ENCODE data around the gene CLIC5. TPM values are rescaled to one million over a fixed set of nuclear protein-coding genes. Genes with fewer than 3 reads are reported as not detected.

The CLIC5 gene
- total RNA-seq, 1 donor from 2014 or later = 0.32 TPM

DNA sequence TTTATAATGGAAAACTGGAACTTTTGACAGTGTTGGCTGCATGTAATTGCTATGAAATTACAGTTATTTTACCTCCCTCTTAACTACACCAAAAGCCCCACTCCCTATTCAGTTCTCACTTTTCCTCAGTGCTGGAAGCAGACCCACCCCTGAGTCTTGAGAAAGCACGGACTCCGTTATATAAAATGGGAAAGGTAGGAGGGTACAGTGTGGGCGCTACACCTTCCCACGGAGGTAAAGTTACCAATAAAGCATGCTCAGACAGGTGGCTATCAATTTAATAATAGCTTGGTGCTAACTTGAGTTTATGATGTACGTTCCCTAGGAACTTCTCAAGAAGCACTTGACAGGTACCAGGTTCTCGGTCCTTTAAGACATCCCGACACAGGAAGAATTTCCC, 59.0 kb downstream of the CLIC5 start:
- no peaks in the 10 kb centered on the region for H3K36me3 Mint-ChIP-seq (ENCODE audit: low read depth, unreplicated experiment)
- FAIRE-seq = no peak
- peaks cover 10% of the 10 kb centered on the region for H3K27me3 Mint-ChIP-seq (ENCODE audit: low read depth, unreplicated experiment)
- Histone ChIP-seq H3K36me3 (ENCODE audit: insufficient read depth, low read length) (no peaks in the 10 kb centered on the region), H3K79me2 (ENCODE audit: insufficient read depth, low read length) (no peaks in the 10 kb centered on the region), H2AFZ (ENCODE audit: low read depth, low read length) (no peak overlapping the region), H3K9me3 (ENCODE audit: insufficient read depth, low read depth, low read length) (no peaks in the 10 kb centered on the region), H3K4me3 (ENCODE audit: insufficient read depth, low read depth, low read length) (no peak overlapping the region), H4K20me1 (ENCODE audit: insufficient read depth, low read length) (no peaks in the 10 kb centered on the region), H3K4me2 (ENCODE audit: low read length) (no peak overlapping the region), H3K4me1 (ENCODE audit: insufficient read depth, low read length) (no peaks in the 10 kb centered on the region), H3K27ac (ENCODE audit: low read depth, low read length) (no peak overlapping the region), H3K9ac (ENCODE audit: low read length) (no peak overlapping the region), H3K27me3 (ENCODE audit: insufficient read depth, low read length) (peaks cover 5% of the 10 kb centered on the region)
- TF ChIP-seq, protein P1, sequence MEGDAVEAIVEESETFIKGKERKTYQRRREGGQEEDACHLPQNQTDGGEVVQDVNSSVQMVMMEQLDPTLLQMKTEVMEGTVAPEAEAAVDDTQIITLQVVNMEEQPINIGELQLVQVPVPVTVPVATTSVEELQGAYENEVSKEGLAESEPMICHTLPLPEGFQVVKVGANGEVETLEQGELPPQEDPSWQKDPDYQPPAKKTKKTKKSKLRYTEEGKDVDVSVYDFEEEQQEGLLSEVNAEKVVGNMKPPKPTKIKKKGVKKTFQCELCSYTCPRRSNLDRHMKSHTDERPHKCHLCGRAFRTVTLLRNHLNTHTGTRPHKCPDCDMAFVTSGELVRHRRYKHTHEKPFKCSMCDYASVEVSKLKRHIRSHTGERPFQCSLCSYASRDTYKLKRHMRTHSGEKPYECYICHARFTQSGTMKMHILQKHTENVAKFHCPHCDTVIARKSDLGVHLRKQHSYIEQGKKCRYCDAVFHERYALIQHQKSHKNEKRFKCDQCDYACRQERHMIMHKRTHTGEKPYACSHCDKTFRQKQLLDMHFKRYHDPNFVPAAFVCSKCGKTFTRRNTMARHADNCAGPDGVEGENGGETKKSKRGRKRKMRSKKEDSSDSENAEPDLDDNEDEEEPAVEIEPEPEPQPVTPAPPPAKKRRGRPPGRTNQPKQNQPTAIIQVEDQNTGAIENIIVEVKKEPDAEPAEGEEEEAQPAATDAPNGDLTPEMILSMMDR (IDR thresholded peaks at IDR 0.05; ENCODE audit: insufficient read depth, low read depth, low read length) = no peak
- no peak for TF ChIP-seq EZH2 (IDR thresholded peaks at IDR 0.05; ENCODE audit: insufficient read depth, low read length)
- no peaks in the 10 kb centered on the region for H3K9me3 Mint-ChIP-seq (ENCODE audit: unreplicated experiment)
- H3K27ac Mint-ChIP-seq (ENCODE audit: unreplicated experiment) = no peak overlapping the region
- DNase-seq (ENCODE audit: low read depth) = no peak
- peaks cover 12% of the 10 kb centered on the region for H3K4me1 Mint-ChIP-seq (ENCODE audit: low read depth, unreplicated experiment)
- H3K4me3 Mint-ChIP-seq (ENCODE audit: unreplicated experiment) = no peak overlapping the region

DNA sequence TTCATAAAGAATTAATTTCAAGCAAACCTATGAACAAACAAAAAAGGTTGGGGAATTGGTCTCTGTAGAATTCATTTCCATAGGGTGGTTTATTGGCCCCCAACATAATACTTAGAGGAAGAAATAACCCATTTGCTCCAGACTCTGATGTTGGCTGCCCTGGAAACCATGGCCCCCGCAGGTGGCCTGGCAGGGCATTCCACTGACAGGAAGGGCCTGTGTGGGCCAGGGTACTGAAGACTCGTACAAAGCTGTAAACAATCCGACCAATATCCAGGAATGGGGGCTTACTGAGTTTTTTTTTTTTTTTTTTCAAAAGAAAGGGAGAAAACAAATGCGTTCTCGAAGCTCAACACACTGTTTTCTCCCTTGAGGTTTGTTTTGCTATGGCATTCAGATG, 59.5 kb downstream of the CLIC5 start:
- Histone ChIP-seq H3K79me2 (ENCODE audit: insufficient read depth, low read length) (no peaks in the 10 kb centered on the region), H3K36me3 (ENCODE audit: insufficient read depth, low read length) (no peaks in the 10 kb centered on the region), H4K20me1 (ENCODE audit: insufficient read depth, low read length) (no peaks in the 10 kb centered on the region), H2AFZ (ENCODE audit: low read depth, low read length) (no peak overlapping the region), H3K27me3 (ENCODE audit: insufficient read depth, low read length) (peaks cover 5% of the 10 kb centered on the region), H3K4me2 (ENCODE audit: low read length) (no peak overlapping the region), H3K4me1 (ENCODE audit: insufficient read depth, low read length) (no peaks in the 10 kb centered on the region), H3K4me3 (ENCODE audit: insufficient read depth, low read depth, low read length) (no peak overlapping the region), H3K27ac (ENCODE audit: low read depth, low read length) (no peak overlapping the region), H3K9ac (ENCODE audit: low read length) (no peak overlapping the region), H3K9me3 (ENCODE audit: insufficient read depth, low read depth, low read length) (no peaks in the 10 kb centered on the region)
- TF ChIP-seq EZH2 (IDR thresholded peaks at IDR 0.05; ENCODE audit: insufficient read depth, low read length) = no peak
- TF ChIP-seq, protein P1 (IDR thresholded peaks at IDR 0.05; ENCODE audit: insufficient read depth, low read depth, low read length) = no peak
- DNase-seq (ENCODE audit: low read depth) = no peak
- Mint-ChIP-seq H3K27me3 (ENCODE audit: low read depth, unreplicated experiment) (peaks cover 10% of the 10 kb centered on the region), H3K4me3 (ENCODE audit: unreplicated experiment) (no peak overlapping the region), H3K9me3 (ENCODE audit: unreplicated experiment) (no peaks in the 10 kb centered on the region), H3K36me3 (ENCODE audit: low read depth, unreplicated experiment) (no peaks in the 10 kb centered on the region), H3K4me1 (ENCODE audit: low read depth, unreplicated experiment) (peaks cover 12% of the 10 kb centered on the region), H3K27ac (ENCODE audit: unreplicated experiment) (no peak overlapping the region)
- no peak for FAIRE-seq

DNA sequence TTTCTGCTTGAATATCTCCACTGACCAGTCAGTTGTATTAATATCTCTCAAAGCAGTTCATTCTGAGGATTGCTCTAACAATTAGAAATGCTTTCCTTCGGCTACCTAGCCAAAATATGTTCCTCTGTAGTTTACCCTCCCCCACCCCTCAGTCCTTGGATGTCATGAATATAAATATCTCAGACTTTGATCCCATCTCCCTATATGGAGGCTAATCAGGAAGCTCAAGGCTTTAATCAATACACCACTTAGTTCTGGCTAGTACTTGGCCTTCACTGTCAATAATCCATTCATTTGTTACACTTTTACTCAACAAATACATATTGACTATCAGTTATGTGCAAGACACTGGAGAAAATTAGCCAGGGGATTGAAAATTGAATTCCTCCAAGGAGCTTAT, 60.1 kb downstream of the CLIC5 start:
- Histone ChIP-seq H3K4me3 (ENCODE audit: insufficient read depth, low read depth, low read length) (no peak overlapping the region), H3K36me3 (ENCODE audit: insufficient read depth, low read length) (no peaks in the 10 kb centered on the region), H3K4me1 (ENCODE audit: insufficient read depth, low read length) (no peaks in the 10 kb centered on the region), H3K27ac (ENCODE audit: low read depth, low read length) (no peak overlapping the region), H2AFZ (ENCODE audit: low read depth, low read length) (no peak overlapping the region), H4K20me1 (ENCODE audit: insufficient read depth, low read length) (no peaks in the 10 kb centered on the region), H3K9ac (ENCODE audit: low read length) (no peak overlapping the region), H3K9me3 (ENCODE audit: insufficient read depth, low read depth, low read length) (no peaks in the 10 kb centered on the region), H3K79me2 (ENCODE audit: insufficient read depth, low read length) (no peaks in the 10 kb centered on the region), H3K27me3 (ENCODE audit: insufficient read depth, low read length) (peaks cover 5% of the 10 kb centered on the region), H3K4me2 (ENCODE audit: low read length) (no peak overlapping the region)
- TF ChIP-seq EZH2 (IDR thresholded peaks at IDR 0.05; ENCODE audit: insufficient read depth, low read length) = no peak
- TF ChIP-seq, protein P1 (IDR thresholded peaks at IDR 0.05; ENCODE audit: insufficient read depth, low read depth, low read length) = no peak
- DNase-seq (ENCODE audit: low read depth) = no peak
- Mint-ChIP-seq H3K27me3 (ENCODE audit: low read depth, unreplicated experiment) (peaks cover 10% of the 10 kb centered on the region), H3K4me1 (ENCODE audit: low read depth, unreplicated experiment) (peaks cover 12% of the 10 kb centered on the region), H3K4me3 (ENCODE audit: unreplicated experiment) (no peak overlapping the region), H3K9me3 (ENCODE audit: unreplicated experiment) (no peaks in the 10 kb centered on the region), H3K27ac (ENCODE audit: unreplicated experiment) (no peak overlapping the region), H3K36me3 (ENCODE audit: low read depth, unreplicated experiment) (no peaks in the 10 kb centered on the region)
- FAIRE-seq = no peak

All from astrocyte (in vitro differentiated cells and primary cell).